PC-3 (cell line): Measurements from ENCODE around the gene GRPEL2.

Experiments
- EZH2 ChIP-seq: fragments of 300-600 bp; sonication (generic); IDR thresholded peaks from one replicate; pipeline ENCODE4 v1.6.1; 2017; ENCODE audit warnings: antibody characterized with exemption, mild to moderate bottlenecking, low read length; ENCODE audit not compliant: unreplicated experiment
- EZH2phosphoT487 ChIP-seq: fragments of 300-600 bp; sonication (generic); IDR thresholded peaks from 2 replicates; pipeline ENCODE4 v1.6.1; 2018; ENCODE audit warnings: mild to moderate bottlenecking, antibody characterized with exemption, low read length, borderline replicate concordance
- TF ChIP-seq, protein P1 (sequence below): fragments of 300-600 bp; sonication (generic); conservative IDR thresholded peaks from 2 replicates; pipeline ENCODE4 v1.5.1; 2017; ENCODE audit warnings: antibody characterized with exemption, low read depth, mild to moderate bottlenecking, low read length

DNA sequence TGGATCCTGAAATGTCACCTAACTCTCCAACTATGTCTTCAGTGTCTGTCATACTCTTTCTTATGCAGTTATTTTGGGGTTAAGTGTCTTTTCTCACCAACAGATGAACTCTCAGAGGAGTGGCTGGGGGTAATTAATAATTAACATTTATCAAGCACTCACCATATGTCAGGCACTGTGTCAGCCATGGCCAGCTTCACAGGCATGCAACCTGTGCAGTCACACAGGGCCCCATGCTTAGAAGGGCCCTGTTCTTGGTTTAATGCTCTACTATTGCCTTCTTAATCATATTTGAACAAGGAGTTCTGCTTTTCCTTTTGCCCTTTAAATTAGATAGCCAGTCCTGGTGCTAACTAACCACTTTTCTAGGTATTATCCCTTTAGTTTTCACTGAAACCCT is 3.4 kb upstream of the GRPEL2 start:
- TF ChIP-seq, protein P1, sequence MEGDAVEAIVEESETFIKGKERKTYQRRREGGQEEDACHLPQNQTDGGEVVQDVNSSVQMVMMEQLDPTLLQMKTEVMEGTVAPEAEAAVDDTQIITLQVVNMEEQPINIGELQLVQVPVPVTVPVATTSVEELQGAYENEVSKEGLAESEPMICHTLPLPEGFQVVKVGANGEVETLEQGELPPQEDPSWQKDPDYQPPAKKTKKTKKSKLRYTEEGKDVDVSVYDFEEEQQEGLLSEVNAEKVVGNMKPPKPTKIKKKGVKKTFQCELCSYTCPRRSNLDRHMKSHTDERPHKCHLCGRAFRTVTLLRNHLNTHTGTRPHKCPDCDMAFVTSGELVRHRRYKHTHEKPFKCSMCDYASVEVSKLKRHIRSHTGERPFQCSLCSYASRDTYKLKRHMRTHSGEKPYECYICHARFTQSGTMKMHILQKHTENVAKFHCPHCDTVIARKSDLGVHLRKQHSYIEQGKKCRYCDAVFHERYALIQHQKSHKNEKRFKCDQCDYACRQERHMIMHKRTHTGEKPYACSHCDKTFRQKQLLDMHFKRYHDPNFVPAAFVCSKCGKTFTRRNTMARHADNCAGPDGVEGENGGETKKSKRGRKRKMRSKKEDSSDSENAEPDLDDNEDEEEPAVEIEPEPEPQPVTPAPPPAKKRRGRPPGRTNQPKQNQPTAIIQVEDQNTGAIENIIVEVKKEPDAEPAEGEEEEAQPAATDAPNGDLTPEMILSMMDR, result no peak
- no peak for TF ChIP-seq EZH2
- TF ChIP-seq EZH2phosphoT487, result no peak
